ENCODE data around the gene SRR.

Gene SRR

DNA sequence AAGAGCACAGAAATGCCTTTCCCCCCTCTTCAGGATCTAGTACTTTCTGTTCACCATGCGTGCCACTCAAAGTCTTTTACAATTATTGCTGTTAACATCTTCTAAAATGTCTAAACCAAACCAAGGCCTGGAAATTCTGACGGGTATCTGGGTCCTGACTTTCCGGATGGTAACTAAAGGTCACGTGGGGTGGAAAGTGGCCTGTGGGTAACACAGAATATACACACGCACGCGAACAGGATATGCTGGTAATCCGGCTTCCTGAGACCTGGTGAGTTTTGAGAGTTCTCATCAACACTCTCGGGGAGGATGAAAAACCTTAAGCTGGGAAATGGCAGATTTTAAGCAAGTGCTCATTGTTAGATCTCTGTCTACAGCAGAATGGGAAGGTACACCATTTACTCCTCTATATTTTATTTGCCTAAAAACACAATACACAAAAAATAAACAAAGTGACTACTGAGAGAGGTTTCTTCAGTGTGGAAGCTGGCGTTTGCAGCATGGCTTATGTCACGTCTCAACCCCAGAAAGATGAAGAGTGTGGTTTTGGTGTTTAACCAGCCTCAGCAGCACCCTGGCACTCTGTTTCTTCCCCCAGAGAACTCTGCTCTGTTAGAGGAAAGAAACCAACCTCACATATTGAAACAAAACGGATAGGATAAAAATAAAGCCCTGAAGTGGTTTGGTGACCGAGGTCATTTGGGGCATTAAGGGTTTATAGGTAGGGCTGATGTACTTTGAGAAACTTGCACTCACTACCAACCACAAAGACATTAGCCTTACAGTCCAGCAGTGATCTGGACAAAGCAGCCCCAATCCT, 37.5 kb upstream of the SRR start:
- H3K9ac ChIP-seq (ENCODE audit: insufficient read length, low read depth) = no peak overlapping the region
- no peaks in the 10 kb centered on the region for H3K9me3 ChIP-seq (ENCODE audit: insufficient read depth, low read length)
- no peak for DNase-seq (ENCODE audit: low read depth, low spot score)
- H3K4me1 ChIP-seq (ENCODE audit: insufficient read depth, insufficient read length) = no peaks in the 10 kb centered on the region
- H3K27me3 ChIP-seq (ENCODE audit: insufficient read depth, insufficient read length) = no peaks in the 10 kb centered on the region
- H3K36me3 ChIP-seq (ENCODE audit: insufficient read depth, insufficient read length, low read length) = peaks cover 16% of the 10 kb centered on the region
- TF ChIP-seq SUZ12 (IDR thresholded peaks at IDR 0.05; ENCODE audit: extremely low read depth, insufficient read depth, insufficient read length) (no peak), YY1 (IDR thresholded peaks at IDR 0.05; ENCODE audit: insufficient read depth, insufficient read length) (no peak), ZNF274 (IDR thresholded peaks at IDR 0.05; ENCODE audit: low read depth, low read length) (no peak)
- H3K4me3 ChIP-seq (ENCODE audit: insufficient read length, low read depth) = no peak overlapping the region

- H3K9ac ChIP-seq (ENCODE audit: insufficient read length, low read depth) = no peak overlapping the region
- peaks cover 18% of the 10 kb centered on the region for H3K36me3 ChIP-seq (ENCODE audit: insufficient read depth, insufficient read length, low read length)
- H3K9me3 ChIP-seq (ENCODE audit: insufficient read depth, low read length) = no peaks in the 10 kb centered on the region
- no peak for DNase-seq (ENCODE audit: low read depth, low spot score)
- no peak overlapping the region for H3K4me3 ChIP-seq (ENCODE audit: insufficient read length, low read depth)
- H3K27me3 ChIP-seq (ENCODE audit: insufficient read depth, insufficient read length) = no peaks in the 10 kb centered on the region
- no peaks in the 10 kb centered on the region for H3K4me1 ChIP-seq (ENCODE audit: insufficient read depth, insufficient read length)
- no peak for TF ChIP-seq YY1 (IDR thresholded peaks at IDR 0.05; ENCODE audit: insufficient read depth, insufficient read length)
- no peak for TF ChIP-seq SUZ12 (IDR thresholded peaks at IDR 0.05; ENCODE audit: extremely low read depth, insufficient read depth, insufficient read length)
- no peak for TF ChIP-seq ZNF274 (IDR thresholded peaks at IDR 0.05; ENCODE audit: low read depth, low read length)
Measured at GRCh38 chr17:2266865-2267228, 36.9 kb upstream of the SRR start.

DNA sequence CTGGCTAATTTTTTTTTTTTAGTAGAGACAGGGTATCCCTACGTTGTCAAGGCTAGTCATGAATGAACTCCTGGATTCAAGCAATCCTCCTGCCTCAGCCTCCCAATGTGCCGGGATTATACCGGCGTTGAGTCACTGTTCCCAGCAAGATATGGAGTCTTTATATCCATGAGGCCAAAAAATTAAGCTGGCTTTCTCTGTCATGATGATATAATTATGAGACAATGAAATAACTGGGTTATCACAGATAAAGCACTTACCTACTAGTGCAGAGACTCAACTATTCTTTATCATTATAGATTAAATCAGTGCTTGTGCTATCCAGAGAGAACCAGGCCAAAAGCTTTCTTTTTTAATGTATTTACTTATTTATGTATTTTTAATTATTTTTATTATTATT, 36.4 kb upstream of the SRR start:
- TF ChIP-seq ZNF274 (IDR thresholded peaks at IDR 0.05; ENCODE audit: low read depth, low read length) (no peak), YY1 (IDR thresholded peaks at IDR 0.05; ENCODE audit: insufficient read depth, insufficient read length) (no peak), SUZ12 (IDR thresholded peaks at IDR 0.05; ENCODE audit: extremely low read depth, insufficient read depth, insufficient read length) (no peak)
- H3K4me3 ChIP-seq (ENCODE audit: insufficient read length, low read depth) = no peak overlapping the region
- no peaks in the 10 kb centered on the region for H3K4me1 ChIP-seq (ENCODE audit: insufficient read depth, insufficient read length)
- no peak for DNase-seq (ENCODE audit: low read depth, low spot score)
- H3K27me3 ChIP-seq (ENCODE audit: insufficient read depth, insufficient read length) = no peaks in the 10 kb centered on the region
- H3K9ac ChIP-seq (ENCODE audit: insufficient read length, low read depth) = no peak overlapping the region
- no peaks in the 10 kb centered on the region for H3K9me3 ChIP-seq (ENCODE audit: insufficient read depth, low read length)
- peaks cover 22% of the 10 kb centered on the region for H3K36me3 ChIP-seq (ENCODE audit: insufficient read depth, insufficient read length, low read length)

GRCh38 chr17:2271985-2272702, 31.6 kb upstream of the SRR start:
- Histone ChIP-seq H3K4me1 (ENCODE audit: insufficient read depth, insufficient read length) (no peaks in the 10 kb centered on the region), H3K27me3 (ENCODE audit: insufficient read depth, insufficient read length) (no peaks in the 10 kb centered on the region), H3K4me3 (ENCODE audit: insufficient read length, low read depth) (no peak overlapping the region), H3K9me3 (ENCODE audit: insufficient read depth, low read length) (no peaks in the 10 kb centered on the region), H3K36me3 (ENCODE audit: insufficient read depth, insufficient read length, low read length) (peaks cover 27% of the 10 kb centered on the region), H3K9ac (ENCODE audit: insufficient read length, low read depth) (no peak overlapping the region)
- no peak for DNase-seq (ENCODE audit: low read depth, low spot score)
- no peak for TF ChIP-seq ZNF274 (IDR thresholded peaks at IDR 0.05; ENCODE audit: low read depth, low read length)
- TF ChIP-seq YY1 (IDR thresholded peaks at IDR 0.05; ENCODE audit: insufficient read depth, insufficient read length) = no peak
- no peak for TF ChIP-seq SUZ12 (IDR thresholded peaks at IDR 0.05; ENCODE audit: extremely low read depth, insufficient read depth, insufficient read length)

DNA sequence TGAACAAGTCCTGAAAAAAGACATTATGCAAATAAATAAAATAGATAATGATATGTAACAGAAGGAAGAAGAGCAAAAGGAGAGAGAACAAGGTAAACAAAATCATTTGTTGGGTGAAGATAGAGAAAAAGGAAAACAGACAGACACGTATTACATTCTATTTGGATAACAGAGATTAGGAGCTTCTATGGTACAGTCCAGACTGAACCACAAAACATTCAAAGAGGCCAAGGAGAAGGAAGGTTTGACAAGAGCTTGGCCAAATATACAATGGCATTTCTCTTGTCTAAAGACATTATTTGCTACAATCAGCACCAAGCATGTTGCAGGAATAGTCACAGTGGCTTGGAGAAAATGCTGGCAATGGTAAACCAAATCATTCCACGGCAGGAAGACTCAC, 29.3 kb upstream of the SRR start:
- TF ChIP-seq ZNF274 (IDR thresholded peaks at IDR 0.05; ENCODE audit: low read depth, low read length) = no peak
- Histone ChIP-seq H3K36me3 (ENCODE audit: insufficient read depth, insufficient read length, low read length) (peaks cover 37% of the 10 kb centered on the region), H3K9me3 (ENCODE audit: insufficient read depth, low read length) (no peaks in the 10 kb centered on the region), H3K27me3 (ENCODE audit: insufficient read depth, insufficient read length) (no peaks in the 10 kb centered on the region), H3K9ac (ENCODE audit: insufficient read length, low read depth) (no peak overlapping the region), H3K4me3 (ENCODE audit: insufficient read length, low read depth) (no peak overlapping the region), H3K4me1 (ENCODE audit: insufficient read depth, insufficient read length) (no peaks in the 10 kb centered on the region)
- no peak for DNase-seq (ENCODE audit: low read depth, low spot score)

DNA sequence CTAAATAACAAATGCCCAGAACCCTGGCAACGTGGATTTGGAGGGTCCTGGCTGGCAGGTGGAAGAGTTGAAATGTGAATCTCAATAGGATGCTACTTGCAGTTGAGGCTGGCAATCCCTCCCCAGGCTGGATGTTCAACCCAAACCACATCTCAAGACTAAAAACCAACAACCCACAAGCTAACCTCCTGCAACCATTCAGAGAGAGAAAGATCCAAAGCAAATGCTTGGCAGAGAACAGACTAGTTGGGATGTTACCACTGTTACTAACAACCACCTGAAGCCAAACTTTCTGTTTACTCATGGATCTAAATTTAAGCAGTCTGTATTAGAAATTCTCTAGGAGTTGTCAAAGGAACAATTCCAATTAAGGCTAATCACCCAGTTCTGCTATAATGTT, 28.0 kb upstream of the SRR start:
- TF ChIP-seq YY1 (IDR thresholded peaks at IDR 0.05; ENCODE audit: insufficient read depth, insufficient read length) = no peak
- Histone ChIP-seq H3K36me3 (ENCODE audit: insufficient read depth, insufficient read length, low read length) (peaks cover 41% of the 10 kb centered on the region), H3K27me3 (ENCODE audit: insufficient read depth, insufficient read length) (no peaks in the 10 kb centered on the region), H3K4me3 (ENCODE audit: insufficient read length, low read depth) (no peak overlapping the region), H3K9ac (ENCODE audit: insufficient read length, low read depth) (no peak overlapping the region), H3K9me3 (ENCODE audit: insufficient read depth, low read length) (no peaks in the 10 kb centered on the region), H3K4me1 (ENCODE audit: insufficient read depth, insufficient read length) (no peaks in the 10 kb centered on the region)
- DNase-seq (ENCODE audit: low read depth, low spot score) = no peak

DNA sequence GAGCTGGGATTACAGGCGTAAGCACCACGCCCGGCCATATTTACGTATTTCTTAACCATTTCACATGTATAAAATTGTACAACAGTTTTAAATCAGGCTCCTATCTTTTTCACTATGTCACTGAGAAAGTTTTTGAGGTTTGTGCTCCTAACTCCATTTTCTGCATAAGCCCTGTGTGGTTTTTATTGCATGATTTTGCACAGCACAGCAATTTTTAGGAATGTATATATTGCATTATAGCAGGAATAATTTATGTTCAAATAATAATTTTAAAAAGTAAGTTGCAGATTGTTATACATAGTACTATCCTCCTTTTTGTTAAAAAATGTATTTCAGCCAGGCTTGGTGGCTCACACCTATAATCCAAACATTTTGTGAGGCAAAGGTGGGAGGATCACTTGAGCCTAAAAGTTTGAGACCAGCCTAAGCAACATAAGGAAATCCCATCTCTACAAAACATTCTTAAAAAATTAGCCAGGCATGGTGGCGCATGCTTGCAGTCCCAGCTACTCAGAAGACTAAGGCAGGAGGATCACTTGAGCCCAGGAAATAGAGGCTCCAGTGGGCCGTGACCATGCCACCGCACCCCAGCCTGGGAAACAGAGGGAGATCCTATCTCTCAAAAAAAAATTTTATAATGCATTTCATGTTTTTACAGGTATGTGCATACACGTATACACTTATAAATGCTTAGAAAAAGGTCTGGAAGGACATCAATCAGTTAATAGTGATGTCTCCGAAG, 26.1 kb upstream of the SRR start:
- no peak for DNase-seq (ENCODE audit: low read depth, low spot score)
- H3K4me1 ChIP-seq (ENCODE audit: insufficient read depth, insufficient read length) = no peaks in the 10 kb centered on the region
- no peak for TF ChIP-seq ZNF274 (IDR thresholded peaks at IDR 0.05; ENCODE audit: low read depth, low read length)
- no peak for TF ChIP-seq SUZ12 (IDR thresholded peaks at IDR 0.05; ENCODE audit: extremely low read depth, insufficient read depth, insufficient read length)
- TF ChIP-seq YY1 (IDR thresholded peaks at IDR 0.05; ENCODE audit: insufficient read depth, insufficient read length) = no peak
- H3K9ac ChIP-seq (ENCODE audit: insufficient read length, low read depth) = no peak overlapping the region
- H3K27me3 ChIP-seq (ENCODE audit: insufficient read depth, insufficient read length) = no peaks in the 10 kb centered on the region
- H3K9me3 ChIP-seq (ENCODE audit: insufficient read depth, low read length) = no peaks in the 10 kb centered on the region
- H3K36me3 ChIP-seq (ENCODE audit: insufficient read depth, insufficient read length, low read length) = peaks cover 50% of the 10 kb centered on the region
- no peak overlapping the region for H3K4me3 ChIP-seq (ENCODE audit: insufficient read length, low read depth)
